GM12878 (cell line): Measurements from ENCODE around the gene AGAP2. TPM values are rescaled to one million over a fixed set of nuclear protein-coding genes. Genes with fewer than 3 reads are reported as not detected.

Source experiments
- ATAC-seq: fragments of 200-7000 bp; cut with Tn5 transposase; 3 replicates; pipeline ENCODE4 v1.9.1; 2020; ENCODE audit warnings: mild to moderate bottlenecking, moderate library complexity
- BruUV-seq: library from RNA; stranded (reverse); fragments of 400-500 nt; replicated peaks from 2 replicates; lab custom pipeline; 2021; lab: Mats Ljungman, UMichigan
- CTCF ChIA-PET: fragments of 300-600 bp; sonication (Branson Sonifier 250); formaldehyde crosslinking; extraction: SDS; loops from one replicate; lab custom pipeline; 2021; ENCODE audit warnings: inconsistent platforms; lab: Yijun Ruan, JAX
- POLR2A ChIA-PET: fragments of 350-600 bp; formaldehyde crosslinking; extraction: SDS; loops from one replicate; lab custom pipeline; 2021; ENCODE audit warnings: inconsistent platforms; lab: Charles Lee
- RAD21 ChIA-PET: fragments of 300-600 bp; sonication (Branson Sonifier 250); formaldehyde crosslinking; loops from one replicate; lab custom pipeline; 2023; ENCODE audit warnings: antibody characterized with exemption; ENCODE audit not compliant: unreplicated experiment; lab: Charles Lee
- SMC1A ChIA-PET: fragments of 300-600 bp; sonication (Branson Sonifier 250); formaldehyde crosslinking; loops from one replicate; lab custom pipeline; 2023; ENCODE audit not compliant: unreplicated experiment, uncharacterized antibody; lab: Charles Lee
- DNase-seq: peaks from one replicate; pipeline ENCODE4 v3.0.0-alpha.2; 2011; ENCODE audit warnings: low read depth, low spot score
- FAIRE-seq: peaks from 3 replicates; lab custom pipeline; 2011; peaks lifted over from hg19 to GRCh38; lab: Jason Lieb, UNC
- H2AFZ ChIP-seq: 2 replicates; pipeline ENCODE4 v1.6.0; 2011; ENCODE audit warnings: low read depth, low read length, control low read depth; ENCODE audit not compliant: control insufficient read depth
- H3K27ac ChIP-seq: 2 replicates; pipeline ENCODE4 v1.5.1; 2011; ENCODE audit warnings: control low read depth; ENCODE audit not compliant: control insufficient read depth, insufficient read depth
- H3K27me3 ChIP-seq, 2 experiments: replicated peaks in 1 of 2; 2 replicates each; pipeline versions ENCODE4 v1.6.0 to v1.6.1; 2011; ENCODE audit warnings: low read length in 1 of 2; ENCODE audit not compliant: control insufficient read depth in 2 of 2, insufficient read depth in 2 of 2
- H3K36me3 ChIP-seq, 2 experiments: 2 replicates each; pipeline ENCODE4 v1.5.1; 2011; ENCODE audit warnings: low read length in 1 of 2; ENCODE audit not compliant: control insufficient read depth in 2 of 2, insufficient read depth in 2 of 2
- H3K4me1 ChIP-seq: 2 replicates; pipeline ENCODE4 v1.6.1; 2011; ENCODE audit warnings: mild to moderate bottlenecking, low read length, moderate library complexity, mixed read lengths; ENCODE audit not compliant: control insufficient read depth, insufficient read depth
- H3K4me2 ChIP-seq: 2 replicates; pipeline ENCODE4 v1.6.0; 2011; ENCODE audit warnings: control low read depth; ENCODE audit not compliant: control insufficient read depth, insufficient read depth
- H3K4me3 ChIP-seq: fragments of 200-600 bp; sonication (generic); 2 replicates; pipeline ENCODE4 v1.5.1; 2016
- H3K79me2 ChIP-seq: 2 replicates; pipeline ENCODE4 v1.6.0; 2011; ENCODE audit warnings: low read length; ENCODE audit not compliant: control insufficient read depth, insufficient read depth
- H3K9ac ChIP-seq: 2 replicates; pipeline ENCODE4 v1.8.0; 2011; ENCODE audit warnings: low read length, control low read depth, mixed read lengths; ENCODE audit not compliant: control insufficient read depth, insufficient read depth
- H3K9me3 ChIP-seq: replicated peaks from 3 replicates; pipeline ENCODE4 v1.5.1; 2011; ENCODE audit warnings: mild to moderate bottlenecking, low read length; ENCODE audit not compliant: control insufficient read depth, insufficient read depth
- H4K20me1 ChIP-seq: 2 replicates; pipeline ENCODE4 v1.6.0; 2011; ENCODE audit not compliant: control insufficient read depth, insufficient read depth
- CBX5 ChIP-seq: sonication (generic); IDR thresholded peaks from 2 replicates; pipeline ENCODE4 v1.6.1; 2016; ENCODE audit warnings: low read depth, moderate library complexity, mild to moderate bottlenecking, inconsistent platforms
- ELK1 ChIP-seq: IDR thresholded peaks from 2 replicates; pipeline ENCODE4 v1.6.1; 2012; ENCODE audit warnings: low read depth, low read length, improper control_type of control experiment
- ETV6 ChIP-seq, 2 experiments: fragments of 450-650 bp in 1 of 2; IDR thresholded peaks in 1 of 2; conservative IDR thresholded peaks in 1 of 2; 2 replicates each; pipeline ENCODE4 v1.6.1; 2014; ENCODE audit warnings: antibody characterized with exemption in 1 of 2, borderline replicate concordance in 1 of 2, low read depth in 1 of 2, mild to moderate bottlenecking in 1 of 2, moderate library complexity in 1 of 2
- GABPA ChIP-seq: IDR thresholded peaks from 2 replicates; pipeline ENCODE4 v1.6.1; 2014; ENCODE audit warnings: antibody characterized with exemption, low read depth, mild to moderate bottlenecking, inconsistent platforms
- JUND ChIP-seq: IDR thresholded peaks from 2 replicates; pipeline ENCODE4 v1.6.1; 2012; ENCODE audit warnings: low read depth, mild to moderate bottlenecking, low read length, improper control_type of control experiment, moderate library complexity
- KAT2A ChIP-seq: conservative IDR thresholded peaks from 2 replicates; pipeline ENCODE4 v1.6.1; 2011; ENCODE audit warnings: low read depth, low read length; ENCODE audit not compliant: control insufficient read depth
- MLLT1 ChIP-seq: fragments of 450-650 bp; IDR thresholded peaks from 2 replicates; pipeline ENCODE4 v1.6.1; 2016; ENCODE audit warnings: mild to moderate bottlenecking
- MYB ChIP-seq: fragments of 150-350 bp; IDR thresholded peaks from 2 replicates; pipeline ENCODE4 v1.6.1; 2014; ENCODE audit warnings: mild to moderate bottlenecking, low read depth, low read length, borderline replicate concordance
- MYC ChIP-seq: IDR thresholded peaks from 2 replicates; pipeline ENCODE4 v1.6.1; 2011; ENCODE audit warnings: mild to moderate bottlenecking, low read length, moderate library complexity, inconsistent platforms; ENCODE audit not compliant: insufficient read depth, insufficient replicate concordance, insufficient read length, severe bottlenecking
- PBX3 ChIP-seq: IDR thresholded peaks from 2 replicates; pipeline ENCODE4 v1.6.1; 2011; ENCODE audit warnings: mild to moderate bottlenecking, low read depth, low read length, moderate library complexity; ENCODE audit not compliant: insufficient replicate concordance
- RELB ChIP-seq: fragments of 450-650 bp; IDR thresholded peaks from 2 replicates; pipeline ENCODE4 v1.6.1; 2017; ENCODE audit warnings: low read depth, mild to moderate bottlenecking, moderate library complexity
- SIX5 ChIP-seq: IDR thresholded peaks from 2 replicates; pipeline ENCODE4 v1.6.1; 2011; ENCODE audit warnings: mild to moderate bottlenecking, low read depth, low read length, moderate library complexity; ENCODE audit not compliant: severe bottlenecking
- SRF ChIP-seq, 2 experiments: IDR thresholded peaks; 2 replicates each; pipeline ENCODE4 v1.6.1; 2011; ENCODE audit warnings: low read depth in 2 of 2, low read length in 2 of 2, mild to moderate bottlenecking in 1 of 2, moderate library complexity in 1 of 2
- TCF7 ChIP-seq: IDR thresholded peaks from 2 replicates; pipeline ENCODE4 v1.6.1; 2014; ENCODE audit warnings: antibody characterized with exemption, borderline replicate concordance
- YBX1 ChIP-seq: fragments of 450-650 bp; IDR thresholded peaks from 2 replicates; pipeline ENCODE4 v1.6.1; 2016; ENCODE audit warnings: antibody characterized with exemption
- ZNF24 ChIP-seq: fragments of 450-650 bp; IDR thresholded peaks from 2 replicates; pipeline ENCODE4 v1.6.1; 2017; ENCODE audit warnings: antibody characterized with exemption, mild to moderate bottlenecking
- ZZZ3 ChIP-seq: IDR thresholded peaks from 2 replicates; pipeline ENCODE4 v1.6.1; 2011; ENCODE audit warnings: low read depth; ENCODE audit not compliant: control insufficient read depth, insufficient read length
- WGBS: methylation state at CpG from one replicate; pipeline ENCODE4 v1.1.6; 2016; ENCODE audit warnings: low lambda C conversion rate; ENCODE audit not compliant: insufficient replicate concordance, insufficient coverage; ENCODE audit errors: missing lambda C conversion rate; 5-methylcytosine and 5-hydroxymethylcytosine counted together
- in situ Hi-C: fragments of 300-500 bp; cut with MboI; formaldehyde crosslinking; loops from 9 replicates; pipeline ENCODE4 v1.14.3; 2018; ENCODE audit warnings: mixed read lengths
- intact Hi-C: fragments of 100-400 bp; cut with micrococcal nuclease; formaldehyde crosslinking; loops from one replicate; pipeline ENCODE4 v1.14.2; 2022; ENCODE audit not compliant: unreplicated experiment
- polyA plus RNA-seq, 11 experiments: library from polyadenylated mRNA; depleted of rRNA in 4 of 11; unstranded in 6 of 11; stranded (reverse) in 5 of 11; fragments of >200 nt; fragmentation: Nextera tagmentation in 4 of 11; fragmentation: Illumina TruSeq in 1 of 11; extraction: Ambion mirVana in 4 of 11; extraction: Trizol in 1 of 11; gene quantifications; 1 replicate in 1 of 11; 2 replicates in 10 of 11; pipeline versions ENCODE4 v1.2.1 to v1.2.3, GENCODE V29; 2011 to 2016; ENCODE audit warnings: inconsistent platforms in 2 of 11, missing spikeins in 2 of 11, low read depth in 1 of 11
- total RNA-seq, 4 experiments: library from RNA; depleted of rRNA in 3 of 4; stranded (reverse); fragments of >200 nt in 3 of 4; fragmentation: Illumina TruSeq in 1 of 4; extraction: Trizol in 1 of 4; gene quantifications; 2 replicates each; pipeline versions ENCODE4 v1.2.1 to v1.2.3, GENCODE V29; 2013 to 2021

The AGAP2 gene
- total and polyA plus RNA-seq, 10 of the 15 experiments (the other 5 are each of a cell fraction or from before 2014, with no cell fraction given): 0.29 to 19.8 (median 11.0) TPM

- no TSS peak for BruUV-seq
- TF ChIP-seq MYB (no peak), SRF (IDR thresholded peaks at IDR 0.05; ENCODE audit: low read depth in 2 of 2, low read length in 2 of 2) (no peak), MLLT1 (no peak), YBX1 (no peak), ZZZ3 (no peak), CBX5 (no peak), KAT2A (no peak), ELK1 (no peak), MYC (no peak), ETV6 (conservative IDR thresholded peaks at IDR 0.05 in 1 of 2, IDR thresholded peaks at IDR 0.05 in 1 of 2; ENCODE audit: borderline replicate concordance in 1 of 2, low read depth in 1 of 2) (no peak), JUND (no peak), ZNF24 (no peak), SIX5 (no peak), RELB (no peak), PBX3 (no peak), GABPA (no peak), TCF7 (no peak)
- CTCF ChIA-PET: no interaction called here
- in situ Hi-C loops: no loop called here
- no peaks in the 10 kb centered on the region for H3K27me3 ChIP-seq
- no peak overlapping the region for H2AFZ ChIP-seq
- H3K27ac ChIP-seq: no peak overlapping the region
- no peak overlapping the region for H3K4me2 ChIP-seq
- peaks cover 12% of the 10 kb centered on the region for H3K4me1 ChIP-seq
- RAD21 ChIA-PET: no interaction called here
- POLR2A ChIA-PET: no interaction called here
- FAIRE-seq: no peak
- no peak for ATAC-seq
- no peak overlapping the region for H3K9ac ChIP-seq
- SMC1A ChIA-PET: no interaction called here
- intact Hi-C loops: no loop called here
- H4K20me1 ChIP-seq: no peaks in the 10 kb centered on the region
- WGBS: 99% methylated on average over 22 of the region's 110 CpGs
- H3K4me3 ChIP-seq: no peak overlapping the region
- H3K79me2 ChIP-seq: peaks cover 18% of the 10 kb centered on the region
- peaks cover 0 to under 1% of the 10 kb centered on the region in 2 experiments; a peak in 3 of 4 replicates for H3K36me3 ChIP-seq
- no peak for DNase-seq
- no peaks in the 10 kb centered on the region for H3K9me3 ChIP-seq
Measured at GRCh38 chr12:57737467-57738460, 778 bp downstream of the AGAP2 start.
